Stomach smooth muscle (tissue), 2 donors: ENCODE measurements around the gene SELENOM.
"Not testable (repeated sequence)": the region's sequence is repeated elsewhere in the genome, so short reads cannot be mapped to it uniquely, and the experiment has no call there.

Experiments used
- H3K27ac ChIP-seq: one replicate; pipeline ENCODE4 v1.7.0; 2013; ENCODE audit warnings: mild to moderate bottlenecking, low read length, inconsistent platforms
- H3K27me3 ChIP-seq, 2 donors: one replicate each; pipeline ENCODE4 v1.7.0; 2013; ENCODE audit warnings: low read length in 2 of 2; ENCODE audit not compliant: insufficient read depth in 2 of 2, control insufficient read depth in 1 of 2
- H3K36me3 ChIP-seq, 2 donors: one replicate each; pipeline ENCODE4 v1.7.0; 2013; ENCODE audit warnings: low read length in 2 of 2; ENCODE audit not compliant: control insufficient read depth in 2 of 2, insufficient read depth in 2 of 2
- H3K4me1 ChIP-seq: one replicate; pipeline ENCODE4 v1.7.0; 2013; ENCODE audit warnings: low read length; ENCODE audit not compliant: control insufficient read depth, insufficient read depth
- H3K4me3 ChIP-seq, 2 donors: one replicate each; pipeline ENCODE4 v1.7.0; 2013; ENCODE audit warnings: low read length in 2 of 2
- H3K9ac ChIP-seq, 2 donors: one replicate each; pipeline ENCODE4 v1.7.0; 2013; ENCODE audit warnings: low read length in 2 of 2, mild to moderate bottlenecking in 1 of 2
- H3K9me3 ChIP-seq, 2 donors: one replicate each; pipeline ENCODE4 v1.7.0; 2013; ENCODE audit warnings: low read length in 2 of 2; ENCODE audit not compliant: control insufficient read depth in 2 of 2
- donor health status: healthy.
- donor health status: Pancreatic carcinoma.

SELENOM gene

GRCh38 chr22:31083923-31084810 lies 23.2 kb downstream of the SELENOM start:
- H3K4me3 ChIP-seq: peak overlapping the region; percentile 92 to 96
- H3K9ac ChIP-seq: peak overlapping the region; percentile 79 to 96
- H3K4me1 ChIP-seq: peaks cover 85% of the 10 kb centered on the region
- peak overlapping the region; percentile 98 for H3K27ac ChIP-seq
- peaks cover 10 to 25% of the 10 kb centered on the region in 2 donors for H3K36me3 ChIP-seq
- no peaks in the 10 kb centered on the region for H3K27me3 ChIP-seq
- no peaks in the 10 kb centered on the region for H3K9me3 ChIP-seq

- H3K36me3 ChIP-seq: peaks cover 4 to 19% of the 10 kb centered on the region in 2 donors
- peak overlapping the region; percentile 92 to 96 for H3K4me3 ChIP-seq
- peak overlapping the region; percentile 98 for H3K27ac ChIP-seq
- H3K27me3 ChIP-seq: no peaks in the 10 kb centered on the region
- no peaks in the 10 kb centered on the region for H3K9me3 ChIP-seq
- H3K4me1 ChIP-seq: peaks cover 77% of the 10 kb centered on the region
- H3K9ac ChIP-seq: peak overlapping the region; percentile 76 to 96
These were observed 24.0 kb downstream of the SELENOM start for GRCh38 chr22:31083377-31083768.

- H3K4me3 ChIP-seq: peak overlapping the region; percentile 92 to 96
- H3K9ac ChIP-seq: peak overlapping the region; percentile 96 to 98
- H3K27ac ChIP-seq: peak overlapping the region; percentile 98
- peaks cover 71% of the 10 kb centered on the region for H3K4me1 ChIP-seq
- no peaks in the 10 kb centered on the region for H3K9me3 ChIP-seq
- H3K27me3 ChIP-seq: no peaks in the 10 kb centered on the region
- H3K36me3 ChIP-seq: peaks cover 0 to 14% of the 10 kb centered on the region in 2 donors
These were observed 24.6 kb downstream of the SELENOM start for GRCh38 chr22:31082606-31083376.

GRCh38 chr22:31081963-31082605 lies 25.3 kb downstream of the SELENOM start:
- Histone ChIP-seq H3K4me3 (peak overlapping the region; percentile 92 to 96), H3K9ac (peak overlapping the region; percentile 96 to 98), H3K9me3 (no peaks in the 10 kb centered on the region), H3K4me1 (peaks cover 64% of the 10 kb centered on the region), H3K36me3 (peaks cover 0 to 12% of the 10 kb centered on the region in 2 donors), H3K27me3 (no peaks in the 10 kb centered on the region), H3K27ac (peak overlapping the region; percentile 98)

GRCh38 chr22:31080848-31081649 lies 26.3 kb downstream of the SELENOM start, which contains the start of gene SMTN:
Gene SMTN, plus strand, starts transcription at chr22:31081318. Its CDS starts 1,941 bp downstream, at chr22:31083259.
- Histone ChIP-seq H3K27ac (peak within 1 kb of the TSS; percentile 98), H3K4me1 (peaks cover 57% of the 10 kb centered on the region), H3K4me3 (peak within 1 kb of the TSS; percentile 92 to 96), H3K36me3 (peaks cover 0 to 12% of the 10 kb centered on the region in 2 donors), H3K27me3 (no peaks in the 10 kb centered on the region), H3K9me3 (no peaks in the 10 kb centered on the region), H3K9ac (peak within 1 kb of the TSS; percentile 96 to 98)

- Histone ChIP-seq H3K4me1 (peaks cover 54% of the 10 kb centered on the region), H3K4me3 (peak overlapping the region; percentile 68 to 96), H3K27me3 (no peaks in the 10 kb centered on the region), H3K27ac (peak overlapping the region; percentile 98), H3K36me3 (peaks cover 0 to 12% of the 10 kb centered on the region in 2 donors), H3K9ac (peak overlapping the region; percentile 96 to 98), H3K9me3 (no peaks in the 10 kb centered on the region)
These were observed 27.1 kb downstream of the SELENOM start for GRCh38 chr22:31080164-31080847.

GRCh38 chr22:31079095-31079642 lies 28.2 kb downstream of the SELENOM start:
- Histone ChIP-seq H3K27ac (no peak overlapping the region), H3K27me3 (no peaks in the 10 kb centered on the region), H3K4me3 (no peak overlapping the region), H3K9ac (no peak overlapping the region), H3K9me3 (no peaks in the 10 kb centered on the region), H3K4me1 (peaks cover 44% of the 10 kb centered on the region), H3K36me3 (peaks cover 0 to 11% of the 10 kb centered on the region in 2 donors)

- not testable (repeated sequence) for H3K9me3 ChIP-seq, H3K27me3 ChIP-seq, H3K4me3 ChIP-seq, H3K27ac ChIP-seq, H3K36me3 ChIP-seq, H3K9ac ChIP-seq
- peaks cover 37% of the 10 kb centered on the region for H3K4me1 ChIP-seq
These were observed 29.0 kb downstream of the SELENOM start for GRCh38 chr22:31078389-31078788.

GRCh38 chr22:31077681-31078080 lies 29.7 kb downstream of the SELENOM start:
- no peaks in the 10 kb centered on the region for H3K27me3 ChIP-seq
- H3K4me3 ChIP-seq: no peak overlapping the region
- no peaks in the 10 kb centered on the region for H3K36me3 ChIP-seq
- H3K4me1 ChIP-seq: peaks cover 29% of the 10 kb centered on the region
- no peaks in the 10 kb centered on the region for H3K9me3 ChIP-seq
- no peak overlapping the region for H3K9ac ChIP-seq
- H3K27ac ChIP-seq: no peak overlapping the region
